Fibroblast of lung (primary cell): ENCODE results near the gene MTFP1.
"Not testable (repeated sequence)": the region's sequence is repeated elsewhere in the genome, so short reads cannot be mapped to it uniquely, and the experiment has no call there.

ENCODE experiments used
- CTCF ChIP-seq, 2 donors: IDR thresholded peaks in 1 of 2; conservative IDR thresholded peaks in 1 of 2; 1 replicate in 1 of 2; 2 replicates in 1 of 2; pipeline ENCODE4 v1.5.1; 2011 to 2012; ENCODE audit warnings: low read length in 2 of 2, control low read depth in 1 of 2, inconsistent platforms in 1 of 2, low read depth in 1 of 2, mild to moderate bottlenecking in 1 of 2
- EZH2 ChIP-seq: IDR thresholded peaks from 2 replicates; pipeline ENCODE4 v1.5.1; 2012; ENCODE audit warnings: low read length, control low read depth, mild to moderate bottlenecking; ENCODE audit errors: missing control alignments

DNA sequence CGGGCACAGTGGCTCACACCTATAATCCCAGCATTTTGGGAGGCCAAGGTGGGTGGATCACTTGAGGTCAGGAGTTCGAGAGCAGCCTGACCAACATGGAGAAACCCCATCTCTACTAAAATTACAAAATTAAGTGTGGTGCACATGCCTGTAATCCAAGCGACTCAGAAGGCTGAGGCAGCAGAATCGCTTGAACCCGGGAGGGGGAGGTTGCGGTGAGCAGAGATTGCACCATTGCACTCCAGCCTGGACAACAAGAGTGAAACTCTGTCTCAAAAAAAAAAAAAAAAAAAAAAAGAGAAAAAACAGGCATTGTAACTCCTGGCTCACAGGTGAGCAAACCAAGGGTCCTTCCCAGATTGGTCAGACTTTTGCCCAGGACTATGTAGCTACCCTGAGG, 35.0 kb downstream of the MTFP1 start:
- TF ChIP-seq CTCF (conservative IDR thresholded peaks at IDR 0.05 in 1 of 2, IDR thresholded peaks at IDR 0.05 in 1 of 2; ENCODE audit: low read depth in 1 of 2, low read length in 2 of 2); EZH2: not testable (repeated sequence)
